Tibial artery (tissue), 4 donors: ENCODE data around the gene TMPRSS9.

ENCODE experiments used
- DNase-seq, 2 donors: peaks; one replicate each; pipeline ENCODE4 v3.0.0-alpha.2; 2019
- H3K27ac ChIP-seq, 2 donors: fragments of 200-600 bp; sonication (generic) in 1 of 2; 1 replicate in 1 of 2; 2 replicates in 1 of 2; pipeline ENCODE4 v1.5.1; 2018 to 2019; ENCODE audit warnings: mild to moderate bottlenecking in 1 of 2
- H3K27me3 ChIP-seq, 2 donors: fragments of 200-600 bp; sonication (generic) in 1 of 2; one replicate each; pipeline versions ENCODE4 v1.5.1 to v1.6.0; 2016 to 2019
- H3K36me3 ChIP-seq, 3 donors: fragments of 200-600 bp; sonication (generic) in 2 of 3; one replicate each; pipeline ENCODE4 v1.5.1; 2016 to 2019; ENCODE audit warnings: mild to moderate bottlenecking in 2 of 3
- H3K4me1 ChIP-seq, 4 donors: fragments of 200-600 bp; sonication (generic) in 2 of 4; 1 replicate in 3 of 4; 2 replicates in 1 of 4; pipeline ENCODE4 v1.5.1; 2016 to 2019
- H3K4me3 ChIP-seq, 2 donors: fragments of 200-600 bp; sonication (generic) in 1 of 2; 1 replicate in 1 of 2; 2 replicates in 1 of 2; pipeline ENCODE4 v1.5.1; 2018 to 2019; ENCODE audit warnings: mild to moderate bottlenecking in 2 of 2
- H3K9me3 ChIP-seq, 3 donors: fragments of 200-600 bp; sonication (generic) in 1 of 3; one replicate each; pipeline ENCODE4 v1.5.1; 2016 to 2019
- intact Hi-C: fragments of 100-400 bp; cut with DNase I; formaldehyde crosslinking; loops from one replicate; pipeline ENCODE4 v1.15.0; 2023; ENCODE audit warnings: low total_unique reads
- TF ChIP-seq, protein P1 (sequence below), 2 experiments: fragments of 200-600 bp in 1 of 2; fragments of 450-650 bp in 1 of 2; IDR thresholded peaks; one replicate each; pipeline ENCODE4 v1.5.1; 2017 to 2019; ENCODE audit warnings: antibody characterized with exemption in 2 of 2, mild to moderate bottlenecking in 1 of 2, moderate library complexity in 1 of 2

The TMPRSS9 gene

DNA sequence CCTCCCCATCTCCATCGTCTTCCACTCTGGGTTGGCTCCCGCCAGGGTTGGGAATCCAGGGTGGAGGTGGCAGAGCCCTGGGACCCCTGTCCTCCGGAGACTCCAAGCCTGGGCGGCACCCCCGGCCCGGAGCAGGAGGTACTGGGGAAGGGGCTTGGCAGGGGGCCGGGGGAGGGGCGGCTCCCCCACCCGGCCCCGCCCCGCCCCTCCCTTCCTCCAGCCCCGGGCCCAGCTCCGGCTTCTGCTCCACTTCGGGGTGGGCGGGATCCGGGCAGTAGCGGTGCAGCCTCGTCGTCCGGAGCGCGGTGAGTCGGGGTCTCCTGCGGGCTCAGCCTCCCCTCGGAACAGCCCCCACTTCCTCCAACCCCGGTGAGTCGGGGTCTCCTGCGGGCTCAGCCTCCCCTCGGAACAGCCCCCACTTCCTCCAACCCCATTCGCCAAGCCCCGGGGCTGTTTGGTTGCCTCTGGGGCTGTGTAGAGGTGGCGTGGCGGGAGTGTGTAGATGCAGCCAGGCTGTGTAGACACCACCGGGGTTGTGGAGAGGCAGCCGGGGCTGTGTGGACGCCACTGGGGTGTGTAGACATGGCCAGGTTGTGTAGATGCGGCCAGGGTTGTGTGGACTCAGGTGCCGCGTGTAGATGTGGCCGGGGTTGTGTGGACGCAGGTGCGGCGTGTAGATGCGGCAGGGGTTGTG, at the start of gene TMPRSS9:
TSS of gene TMPRSS9 (plus strand) at position 274 of the 694 bp plus-strand sequence. CDS start 29,521 bp downstream, outside the sequence.
- TF ChIP-seq, protein P1, sequence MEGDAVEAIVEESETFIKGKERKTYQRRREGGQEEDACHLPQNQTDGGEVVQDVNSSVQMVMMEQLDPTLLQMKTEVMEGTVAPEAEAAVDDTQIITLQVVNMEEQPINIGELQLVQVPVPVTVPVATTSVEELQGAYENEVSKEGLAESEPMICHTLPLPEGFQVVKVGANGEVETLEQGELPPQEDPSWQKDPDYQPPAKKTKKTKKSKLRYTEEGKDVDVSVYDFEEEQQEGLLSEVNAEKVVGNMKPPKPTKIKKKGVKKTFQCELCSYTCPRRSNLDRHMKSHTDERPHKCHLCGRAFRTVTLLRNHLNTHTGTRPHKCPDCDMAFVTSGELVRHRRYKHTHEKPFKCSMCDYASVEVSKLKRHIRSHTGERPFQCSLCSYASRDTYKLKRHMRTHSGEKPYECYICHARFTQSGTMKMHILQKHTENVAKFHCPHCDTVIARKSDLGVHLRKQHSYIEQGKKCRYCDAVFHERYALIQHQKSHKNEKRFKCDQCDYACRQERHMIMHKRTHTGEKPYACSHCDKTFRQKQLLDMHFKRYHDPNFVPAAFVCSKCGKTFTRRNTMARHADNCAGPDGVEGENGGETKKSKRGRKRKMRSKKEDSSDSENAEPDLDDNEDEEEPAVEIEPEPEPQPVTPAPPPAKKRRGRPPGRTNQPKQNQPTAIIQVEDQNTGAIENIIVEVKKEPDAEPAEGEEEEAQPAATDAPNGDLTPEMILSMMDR (IDR thresholded peaks at IDR 0.05): no peak
- Histone ChIP-seq H3K27ac (no peak within 1 kb of the TSS), H3K4me1 (no peaks in the 10 kb centered on the region), H3K4me3 (no peak within 1 kb of the TSS), H3K27me3 (peaks cover 3 to 55% of the 10 kb centered on the region in 2 donors), H3K9me3 (no peaks in the 10 kb centered on the region), H3K36me3 (no peaks in the 10 kb centered on the region)
- DNase-seq: no peak
- intact Hi-C loops: no loop called here

DNA sequence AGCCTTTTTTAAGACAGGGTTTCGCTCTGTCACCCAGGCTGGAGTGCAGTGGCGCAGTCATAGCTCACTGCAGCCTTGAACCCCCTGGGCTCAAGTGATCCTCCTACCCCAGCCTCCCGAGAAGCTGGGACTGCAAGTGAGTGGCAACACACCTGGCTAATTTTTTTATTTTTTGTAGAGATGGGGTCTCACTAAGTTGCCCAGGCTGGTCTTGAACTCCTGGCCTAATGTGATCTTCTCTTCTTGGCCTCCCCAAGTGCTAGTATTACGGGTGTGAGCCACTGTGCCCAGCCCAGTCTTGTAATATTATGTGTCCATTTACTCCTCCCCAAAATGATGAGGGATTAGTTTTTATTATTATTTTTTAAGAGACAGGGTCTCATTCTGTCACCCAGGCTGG, 49.0 kb upstream of the TMPRSS9 start:
- intact Hi-C loops: no loop called here
- Histone ChIP-seq H3K36me3 (no peaks in the 10 kb centered on the region), H3K27me3 (peaks cover 0 to 76% of the 10 kb centered on the region in 2 donors), H3K4me3 (no peak overlapping the region), H3K27ac (no peak overlapping the region), H3K9me3 (peaks cover 0 to 14% (median 13%) of the 10 kb centered on the region in 3 donors), H3K4me1 (peaks cover 0 to 12% (median 8%) of the 10 kb centered on the region in 4 donors)
- TF ChIP-seq, protein P1 (IDR thresholded peaks at IDR 0.05): no peak
- no peak for DNase-seq

DNA sequence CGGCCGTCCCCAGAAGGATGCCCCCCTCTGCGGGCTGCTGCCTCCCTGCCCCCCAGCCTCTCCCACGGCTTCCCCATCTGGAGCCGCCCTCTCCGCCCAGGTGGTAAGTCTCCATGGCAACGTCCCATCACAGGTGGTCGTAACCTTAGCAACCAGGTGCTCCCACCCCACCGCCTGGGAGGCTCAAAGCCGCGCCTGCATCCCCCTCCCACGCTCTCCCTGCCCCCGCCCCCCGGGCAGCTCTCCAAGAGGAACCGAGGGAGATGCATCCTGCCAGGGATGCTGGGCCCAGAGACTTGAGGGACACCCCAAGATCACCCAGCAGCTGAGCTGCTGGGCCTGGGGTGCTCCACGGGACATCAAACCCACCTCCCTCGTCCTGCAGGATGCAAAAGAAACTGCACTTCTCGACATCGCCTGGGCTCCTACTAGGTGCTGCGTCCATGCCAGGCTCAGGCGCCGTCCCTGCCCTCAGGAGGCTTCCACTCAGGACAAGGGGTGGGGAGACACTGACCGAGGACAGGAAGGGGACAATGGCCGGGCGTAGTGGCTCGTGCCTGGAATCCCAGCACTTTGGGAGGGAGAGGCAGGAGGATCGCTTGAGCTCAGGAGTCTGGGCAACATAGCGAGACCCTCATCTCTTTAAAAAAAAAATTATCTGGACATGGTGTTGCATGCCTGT, 47.1 kb upstream of the TMPRSS9 start:
- H3K36me3 ChIP-seq: no peaks in the 10 kb centered on the region
- H3K4me1 ChIP-seq: peaks cover 0 to 6% (median 4%) of the 10 kb centered on the region in 4 donors
- peaks cover 0 to 58% of the 10 kb centered on the region in 2 donors for H3K27me3 ChIP-seq
- H3K4me3 ChIP-seq: no peak overlapping the region
- H3K9me3 ChIP-seq: peaks cover 0 to 14% (median 13%) of the 10 kb centered on the region in 3 donors
- intact Hi-C loops: no loop called here
- no peak overlapping the region for H3K27ac ChIP-seq
- TF ChIP-seq, protein P1 (IDR thresholded peaks at IDR 0.05): no peak
- no peak for DNase-seq

DNA sequence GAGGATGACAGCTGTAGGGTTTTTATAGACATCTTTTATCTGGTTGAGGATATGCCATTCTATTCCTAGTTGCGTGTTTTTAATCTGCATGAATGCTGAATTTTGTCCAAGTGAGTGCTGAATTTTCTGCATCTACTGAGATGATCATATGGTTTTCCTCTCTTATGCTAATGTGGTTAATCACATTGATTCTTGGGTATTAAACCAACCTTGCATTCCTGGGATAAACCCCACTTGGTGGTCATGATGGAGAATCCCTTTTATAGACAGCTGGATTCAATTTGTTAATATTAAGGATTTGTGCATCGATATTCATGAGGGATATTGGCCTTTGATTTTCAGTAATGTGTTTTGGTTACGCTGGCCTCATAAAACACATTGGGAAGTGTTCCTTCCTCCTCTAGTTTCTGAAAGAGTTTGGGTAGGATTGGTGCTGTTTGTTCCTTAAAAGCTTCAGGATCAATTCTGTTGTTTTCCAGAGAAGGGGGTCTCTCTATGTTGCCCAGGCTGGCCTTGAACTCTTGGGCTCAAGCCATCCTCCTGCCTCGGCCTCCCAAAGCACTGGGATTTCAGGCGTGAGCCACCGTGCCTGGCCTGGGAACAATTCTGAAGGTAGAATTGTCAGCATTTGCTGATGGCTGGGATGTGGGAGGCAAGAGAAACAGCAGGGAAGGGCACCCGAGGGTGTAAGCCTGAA, 44.8 kb upstream of the TMPRSS9 start:
- TF ChIP-seq, protein P1 (IDR thresholded peaks at IDR 0.05): no peak
- Histone ChIP-seq H3K27me3 (peaks cover 0 to 38% of the 10 kb centered on the region in 2 donors), H3K4me3 (no peak overlapping the region), H3K27ac (no peak overlapping the region), H3K36me3 (no peaks in the 10 kb centered on the region), H3K9me3 (peaks cover 0 to 14% (median 13%) of the 10 kb centered on the region in 3 donors), H3K4me1 (peaks cover 0 to 6% (median 0%) of the 10 kb centered on the region in 4 donors)
- intact Hi-C loops: no loop called here
- DNase-seq: no peak

DNA sequence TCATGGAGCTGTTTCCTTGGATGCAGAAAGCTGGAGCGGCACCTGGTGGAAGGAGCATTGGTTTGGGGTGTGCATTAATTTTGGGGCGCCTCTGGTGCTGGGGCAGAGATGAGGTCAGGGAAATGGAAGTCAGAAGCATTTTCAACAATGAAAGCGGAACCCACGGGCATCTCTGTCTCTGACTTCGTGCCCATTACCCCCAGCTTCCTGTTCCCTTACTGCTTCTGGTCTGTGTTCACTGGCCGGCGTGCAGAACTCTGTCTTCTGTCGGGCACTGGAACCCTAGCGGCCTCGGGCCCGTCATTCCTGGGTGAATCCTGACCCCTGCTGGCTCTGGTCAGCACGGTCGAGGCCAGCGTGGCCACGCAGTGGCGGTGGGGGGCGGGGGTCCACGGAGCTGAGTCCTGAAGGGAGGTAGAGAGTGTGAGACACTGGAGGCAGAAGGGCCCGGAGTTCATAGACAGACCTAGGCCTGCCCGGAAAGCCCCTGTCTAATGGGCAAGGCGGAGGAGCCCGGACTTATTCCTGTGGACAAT, 44.2 kb upstream of the TMPRSS9 start:
- peaks cover 0 to 6% (median 0%) of the 10 kb centered on the region in 4 donors for H3K4me1 ChIP-seq
- intact Hi-C loops: no loop called here
- peaks cover 0 to 14% (median 13%) of the 10 kb centered on the region in 3 donors for H3K9me3 ChIP-seq
- H3K4me3 ChIP-seq: no peak overlapping the region
- peak; percentile 66 to 77 for DNase-seq
- TF ChIP-seq, protein P1 (IDR thresholded peaks at IDR 0.05): peak; percentile 28 to 49
- H3K36me3 ChIP-seq: peaks cover 0 to 4% (median 0%) of the 10 kb centered on the region in 3 donors
- H3K27me3 ChIP-seq: peaks cover 0 to 32% of the 10 kb centered on the region in 2 donors
- H3K27ac ChIP-seq: no peak overlapping the region
